ENCODE measurements around the gene HIVEP3. TPM values are rescaled to one million over a fixed set of nuclear protein-coding genes. Genes with fewer than 3 reads are reported as not detected.

The HIVEP3 gene
- total and polyA plus RNA-seq, 8 donors, result 1.8 to 65.3 (median 3.8) TPM

DNA sequence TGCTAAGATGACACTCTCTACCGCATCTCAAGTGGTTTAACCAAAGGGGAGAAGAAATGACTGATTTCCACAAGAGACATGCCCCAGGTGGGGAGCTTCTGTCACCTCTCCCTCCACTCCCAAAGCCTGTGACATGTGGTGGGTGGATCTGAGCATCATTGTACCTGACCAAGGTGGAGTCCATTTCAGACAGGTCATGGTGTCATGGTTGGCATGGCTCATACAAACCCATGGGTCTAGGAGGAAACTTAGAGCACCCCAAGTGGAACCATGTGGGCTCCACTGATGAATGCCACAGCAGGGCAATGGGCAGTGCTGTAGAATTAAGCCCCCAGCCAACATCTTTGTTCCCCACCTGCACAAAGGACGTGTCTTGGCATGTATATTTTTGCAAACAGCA, 302.7 kb downstream of the HIVEP3 start:
- Histone ChIP-seq H3K9me3 (no peaks in the 10 kb centered on the region), H3K4me3 (no peak overlapping the region), H3K27ac (no peak overlapping the region), H3K36me3 (no peaks in the 10 kb centered on the region), H3K4me1 (peaks cover 5 to 31% (median 18%) of the 10 kb centered on the region in 4 donors), H3K27me3 (no peaks in the 10 kb centered on the region)
- intact Hi-C loops (cut with DNase I; ENCODE audit: low total_unique reads), result no loop called here
- WGBS, 5 donors, result 92 to 100% (median 96%) methylated on average over 2 of the region's 2 CpGs
- TF ChIP-seq EP300 (IDR thresholded peaks at IDR 0.05), result no peak
- TF ChIP-seq, protein P1, sequence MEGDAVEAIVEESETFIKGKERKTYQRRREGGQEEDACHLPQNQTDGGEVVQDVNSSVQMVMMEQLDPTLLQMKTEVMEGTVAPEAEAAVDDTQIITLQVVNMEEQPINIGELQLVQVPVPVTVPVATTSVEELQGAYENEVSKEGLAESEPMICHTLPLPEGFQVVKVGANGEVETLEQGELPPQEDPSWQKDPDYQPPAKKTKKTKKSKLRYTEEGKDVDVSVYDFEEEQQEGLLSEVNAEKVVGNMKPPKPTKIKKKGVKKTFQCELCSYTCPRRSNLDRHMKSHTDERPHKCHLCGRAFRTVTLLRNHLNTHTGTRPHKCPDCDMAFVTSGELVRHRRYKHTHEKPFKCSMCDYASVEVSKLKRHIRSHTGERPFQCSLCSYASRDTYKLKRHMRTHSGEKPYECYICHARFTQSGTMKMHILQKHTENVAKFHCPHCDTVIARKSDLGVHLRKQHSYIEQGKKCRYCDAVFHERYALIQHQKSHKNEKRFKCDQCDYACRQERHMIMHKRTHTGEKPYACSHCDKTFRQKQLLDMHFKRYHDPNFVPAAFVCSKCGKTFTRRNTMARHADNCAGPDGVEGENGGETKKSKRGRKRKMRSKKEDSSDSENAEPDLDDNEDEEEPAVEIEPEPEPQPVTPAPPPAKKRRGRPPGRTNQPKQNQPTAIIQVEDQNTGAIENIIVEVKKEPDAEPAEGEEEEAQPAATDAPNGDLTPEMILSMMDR (IDR thresholded peaks at IDR 0.05), result no peak
- no peak for TF ChIP-seq POLR2A (IDR thresholded peaks at IDR 0.05)
- no peak for TF ChIP-seq POLR2AphosphoS5 (IDR thresholded peaks at IDR 0.05)
- no peak for DNase-seq

GRCh38 chr1:41615316-41615715, 303.4 kb downstream of the HIVEP3 start:
- Histone ChIP-seq H3K27ac (no peak overlapping the region), H3K4me1 (peaks cover 5 to 29% (median 18%) of the 10 kb centered on the region in 4 donors), H3K9me3 (no peaks in the 10 kb centered on the region), H3K27me3 (no peaks in the 10 kb centered on the region), H3K4me3 (no peak overlapping the region), H3K36me3 (no peaks in the 10 kb centered on the region)
- DNase-seq, result no peak
- intact Hi-C loops (cut with DNase I; ENCODE audit: low total_unique reads), result no loop called here
- WGBS, 5 donors, result 87 to 96% (median 93%) methylated on average over 8 of the region's 8 CpGs
- TF ChIP-seq POLR2A (IDR thresholded peaks at IDR 0.05) (no peak), POLR2AphosphoS5 (IDR thresholded peaks at IDR 0.05) (no peak), EP300 (IDR thresholded peaks at IDR 0.05) (no peak)
- TF ChIP-seq, protein P1 (IDR thresholded peaks at IDR 0.05), result no peak

GRCh38 chr1:41614818-41615217, 303.9 kb downstream of the HIVEP3 start:
- DNase-seq, result no peak
- H3K4me3 ChIP-seq, result no peak overlapping the region
- H3K27ac ChIP-seq, result no peak overlapping the region
- TF ChIP-seq EP300 (IDR thresholded peaks at IDR 0.05), result no peak
- TF ChIP-seq POLR2A (IDR thresholded peaks at IDR 0.05), result no peak
- TF ChIP-seq, protein P1 (IDR thresholded peaks at IDR 0.05), result no peak
- no peak for TF ChIP-seq POLR2AphosphoS5 (IDR thresholded peaks at IDR 0.05)
- intact Hi-C loops (cut with DNase I; ENCODE audit: low total_unique reads), result no loop called here
- no peaks in the 10 kb centered on the region for H3K27me3 ChIP-seq
- WGBS, 5 donors, result 87 to 96% (median 90%) methylated on average over 6 of the region's 6 CpGs
- no peaks in the 10 kb centered on the region for H3K9me3 ChIP-seq
- H3K36me3 ChIP-seq, result no peaks in the 10 kb centered on the region
- peaks cover 5 to 24% (median 18%) of the 10 kb centered on the region in 4 donors for H3K4me1 ChIP-seq

GRCh38 chr1:41613689-41614574, 304.8 kb downstream of the HIVEP3 start:
- Histone ChIP-seq H3K9me3 (no peaks in the 10 kb centered on the region), H3K4me3 (no peak overlapping the region), H3K27ac (no peak overlapping the region), H3K4me1 (peaks cover 5 to 17% (median 16%) of the 10 kb centered on the region in 4 donors), H3K36me3 (no peaks in the 10 kb centered on the region), H3K27me3 (no peaks in the 10 kb centered on the region)
- intact Hi-C loops (cut with DNase I; ENCODE audit: low total_unique reads), result no loop called here
- WGBS, 5 donors, result 89 to 93% (median 90%) methylated on average over 10 of the region's 10 CpGs
- DNase-seq, result no peak
- TF ChIP-seq POLR2AphosphoS5 (IDR thresholded peaks at IDR 0.05) (no peak), POLR2A (IDR thresholded peaks at IDR 0.05) (no peak), EP300 (IDR thresholded peaks at IDR 0.05) (no peak)
- TF ChIP-seq, protein P1 (IDR thresholded peaks at IDR 0.05), result no peak
